Parathyroid adenoma (tissue), 2 donors: ENCODE measurements around the gene TSPEAR.
"Not testable (repeated sequence)": the region's sequence is repeated elsewhere in the genome, so short reads cannot be mapped to it uniquely, and the experiment has no call there.

Experiments
- H2AFZ ChIP-seq: fragments of 300-600 bp; sonication (generic); one replicate; pipeline ENCODE4 v1.7.0; 2017; ENCODE audit warnings: antibody characterized with exemption, mild to moderate bottlenecking
- H3K27ac ChIP-seq: fragments of 300-600 bp; sonication (generic); one replicate; pipeline ENCODE4 v1.7.0; 2017
- H3K27me3 ChIP-seq: fragments of 300-600 bp; sonication (generic); one replicate; pipeline ENCODE4 v1.7.0; 2017; ENCODE audit warnings: low read length; ENCODE audit not compliant: control insufficient read depth, insufficient read depth
- H3K36me3 ChIP-seq: fragments of 300-600 bp; sonication (generic); one replicate; pipeline ENCODE4 v1.7.0; 2017; ENCODE audit warnings: low read length; ENCODE audit not compliant: control insufficient read depth, insufficient read depth
- H3K4me1 ChIP-seq: fragments of 300-600 bp; sonication (generic); one replicate; pipeline ENCODE4 v1.7.0; 2017; ENCODE audit warnings: control low read depth
- H3K4me2 ChIP-seq: fragments of 300-600 bp; sonication (generic); one replicate; pipeline ENCODE4 v1.7.0; 2017; ENCODE audit warnings: low read length
- H3K4me3 ChIP-seq: fragments of 300-600 bp; sonication (generic); one replicate; pipeline ENCODE4 v1.7.0; 2017; ENCODE audit warnings: low read depth, low read length
- H3K79me2 ChIP-seq: fragments of 300-600 bp; sonication (generic); one replicate; pipeline ENCODE4 v1.7.0; 2017; ENCODE audit warnings: control low read depth
- H3K9ac ChIP-seq: fragments of 300-600 bp; sonication (generic); one replicate; pipeline ENCODE4 v1.7.0; 2017; ENCODE audit warnings: mild to moderate bottlenecking
- H3K9me3 ChIP-seq: fragments of 300-600 bp; sonication (generic); one replicate; pipeline ENCODE4 v1.7.0; 2017; ENCODE audit warnings: low read length; ENCODE audit not compliant: control insufficient read depth
- CTCF ChIP-seq: fragments of 300-600 bp; sonication (generic); IDR thresholded peaks from one replicate; pipeline ENCODE4 v1.7.0; 2017; ENCODE audit warnings: antibody characterized with exemption, mild to moderate bottlenecking
- donor health status: primary hyperparathyroidism.

Gene TSPEAR

DNA sequence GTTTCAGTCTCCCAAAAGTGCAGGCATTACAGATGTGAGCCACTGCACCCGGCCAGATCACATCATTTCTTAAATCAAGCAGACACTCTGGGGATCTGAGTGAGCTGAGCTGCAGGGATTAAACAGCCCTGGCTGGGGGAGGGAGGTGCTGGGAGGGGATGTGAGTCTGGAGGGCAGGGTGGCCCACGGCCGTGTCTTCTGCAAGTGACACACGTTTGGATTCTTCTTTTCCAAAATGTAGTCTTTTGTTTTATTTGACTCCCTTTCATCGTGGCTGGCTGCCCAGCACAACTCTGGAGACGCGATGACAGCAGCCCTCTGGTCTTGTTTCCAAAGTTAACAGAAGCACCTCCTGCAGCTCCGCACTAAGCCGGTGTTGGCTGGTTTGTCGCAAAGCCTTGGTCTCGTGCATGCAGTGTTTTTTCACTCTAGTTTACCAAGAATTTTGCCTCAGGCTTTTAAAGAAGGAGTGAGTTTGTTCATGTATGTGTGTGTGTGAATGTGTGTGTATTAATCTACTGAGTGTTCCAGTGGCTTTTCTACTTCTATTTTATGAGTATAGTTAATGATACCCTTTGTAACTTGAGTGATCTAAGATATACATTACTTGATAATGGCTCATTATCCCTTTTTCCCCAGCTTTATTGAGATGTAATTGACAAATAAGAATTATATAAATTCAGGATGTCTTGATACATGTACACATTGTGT, 128.1 kb downstream of the TSPEAR start:
- Histone ChIP-seq H3K9ac (no peak overlapping the region), H3K4me2 (no peak overlapping the region), H3K4me3 (no peak overlapping the region), H3K27ac (no peak overlapping the region), H3K9me3 (no peaks in the 10 kb centered on the region), H3K4me1 (no peaks in the 10 kb centered on the region), H3K27me3 (no peaks in the 10 kb centered on the region), H2AFZ (no peak overlapping the region), H3K79me2 (no peaks in the 10 kb centered on the region), H3K36me3 (no peaks in the 10 kb centered on the region)
- no peak for TF ChIP-seq CTCF

DNA sequence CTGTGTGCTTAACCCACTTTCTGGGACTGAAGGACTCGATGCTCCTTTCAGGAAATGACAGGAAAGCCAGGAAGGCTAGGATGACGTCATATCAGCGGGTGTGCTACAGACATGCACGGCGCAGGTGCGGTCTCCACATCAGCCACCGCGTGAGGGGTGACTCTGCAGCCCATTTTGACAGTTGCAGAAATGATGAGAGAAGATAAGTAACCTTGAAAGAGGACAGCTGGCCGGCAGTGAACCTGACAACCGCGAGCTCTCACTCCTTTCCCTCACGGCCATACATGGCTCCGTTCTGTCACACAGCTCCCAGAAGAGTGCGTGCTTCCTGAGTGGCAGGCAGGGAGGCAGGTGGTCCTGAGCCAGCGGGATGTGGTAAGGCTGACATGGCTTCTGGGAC, 129.3 kb downstream of the TSPEAR start:
- no peaks in the 10 kb centered on the region for H3K9me3 ChIP-seq
- no peaks in the 10 kb centered on the region for H3K27me3 ChIP-seq
- H3K27ac ChIP-seq, result no peak overlapping the region
- H2AFZ ChIP-seq, result no peak overlapping the region
- TF ChIP-seq CTCF, result no peak
- no peaks in the 10 kb centered on the region for H3K79me2 ChIP-seq
- H3K4me2 ChIP-seq, result no peak overlapping the region
- no peak overlapping the region for H3K9ac ChIP-seq
- H3K36me3 ChIP-seq, result no peaks in the 10 kb centered on the region
- H3K4me3 ChIP-seq, result no peak overlapping the region
- no peaks in the 10 kb centered on the region for H3K4me1 ChIP-seq

- no peak overlapping the region for H3K9ac ChIP-seq
- H3K4me2 ChIP-seq, result no peak overlapping the region
- no peaks in the 10 kb centered on the region for H3K27me3 ChIP-seq
- no peak overlapping the region for H2AFZ ChIP-seq
- no peak overlapping the region for H3K27ac ChIP-seq
- H3K4me3 ChIP-seq, result no peak overlapping the region
- no peaks in the 10 kb centered on the region for H3K4me1 ChIP-seq
- H3K36me3 ChIP-seq, result no peaks in the 10 kb centered on the region
- no peak for TF ChIP-seq CTCF
- H3K9me3 ChIP-seq, result no peaks in the 10 kb centered on the region
- no peaks in the 10 kb centered on the region for H3K79me2 ChIP-seq
Observed at GRCh38 chr21:44581158-44581557, 130.2 kb downstream of the TSPEAR start.

DNA sequence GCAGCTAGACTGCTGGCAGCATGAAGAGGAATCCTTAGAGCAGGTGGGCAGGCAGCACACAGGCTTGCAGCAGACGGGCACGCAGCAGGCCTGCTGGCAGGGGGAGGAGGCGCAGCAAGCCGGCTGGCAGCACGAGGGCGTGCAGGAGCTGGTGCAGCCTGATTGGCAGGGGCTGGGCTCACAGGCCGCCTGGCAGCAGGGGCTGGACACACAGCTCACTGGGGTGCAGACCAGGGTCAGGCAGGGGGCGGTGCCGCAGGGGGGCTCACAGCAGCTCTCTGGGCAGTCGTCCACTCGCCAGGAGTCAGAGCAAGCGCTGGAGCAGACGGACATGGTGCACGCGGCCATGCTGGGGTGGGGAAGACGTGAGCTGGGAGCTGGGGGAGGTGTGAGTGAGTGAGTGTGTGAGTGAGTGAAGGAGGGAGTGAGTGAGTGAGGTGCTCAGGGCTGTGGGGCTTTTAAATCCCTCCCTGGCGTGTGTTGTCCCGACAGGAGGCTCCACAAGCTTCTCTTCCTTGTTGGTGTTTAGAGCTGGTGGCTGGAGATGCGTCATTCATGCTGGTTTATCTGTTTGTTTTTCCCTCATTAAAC, 131.0 kb downstream of the TSPEAR start, which contains the start of gene KRTAP10-5:
TSS of gene KRTAP10-5 (minus strand) at position 374 of the 591 bp plus-strand sequence. CDS start at position 348, 26 bp downstream.
- H3K9me3 ChIP-seq, H3K9ac ChIP-seq, H3K27ac ChIP-seq, H3K79me2 ChIP-seq, H3K4me3 ChIP-seq, H3K36me3 ChIP-seq, H3K27me3 ChIP-seq, H3K4me1 ChIP-seq, H2AFZ ChIP-seq, H3K4me2 ChIP-seq: not testable (repeated sequence)

DNA sequence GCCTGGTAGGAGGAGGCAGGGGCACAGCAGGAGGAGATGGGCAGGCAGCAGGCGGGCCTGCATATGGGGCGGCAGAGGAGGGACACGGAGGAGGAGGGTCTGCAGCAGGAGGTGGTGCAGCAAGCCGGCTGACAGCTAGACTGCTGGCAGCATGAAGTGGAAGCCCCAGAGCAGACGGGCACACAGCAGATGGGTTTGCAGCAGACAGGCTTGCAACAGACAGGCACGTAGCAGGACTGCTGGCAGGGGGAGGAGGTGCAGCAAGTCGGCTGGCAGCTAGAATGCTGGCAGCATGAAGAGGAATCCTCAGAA, 131.6 kb downstream of the TSPEAR start:
- Histone ChIP-seq H3K27ac (no peak overlapping the region), H3K9ac (no peak overlapping the region), H3K9me3 (no peaks in the 10 kb centered on the region), H3K79me2 (no peaks in the 10 kb centered on the region), H3K4me2 (no peak overlapping the region), H3K36me3 (no peaks in the 10 kb centered on the region), H3K4me1 (no peaks in the 10 kb centered on the region), H3K27me3 (no peaks in the 10 kb centered on the region), H2AFZ (no peak overlapping the region), H3K4me3 (no peak overlapping the region)
- TF ChIP-seq CTCF, result no peak
